NCI-H1105 treated with DMSO at 0.1 percent for 48 hours (cell line): ENCODE results near the gene RANBP10.
"Not testable (repeated sequence)": the region's sequence is repeated elsewhere in the genome, so short reads cannot be mapped to it uniquely, and the experiment has no call there.

Source experiments
- DNase-seq: peaks from one replicate; lab custom pipeline; 2025; lab: John Stamatoyannopoulos, UW

RANBP10 gene

GRCh38 chr16:67779256-67780014 lies 26.9 kb downstream of the RANBP10 start:
- no peak for DNase-seq

DNA sequence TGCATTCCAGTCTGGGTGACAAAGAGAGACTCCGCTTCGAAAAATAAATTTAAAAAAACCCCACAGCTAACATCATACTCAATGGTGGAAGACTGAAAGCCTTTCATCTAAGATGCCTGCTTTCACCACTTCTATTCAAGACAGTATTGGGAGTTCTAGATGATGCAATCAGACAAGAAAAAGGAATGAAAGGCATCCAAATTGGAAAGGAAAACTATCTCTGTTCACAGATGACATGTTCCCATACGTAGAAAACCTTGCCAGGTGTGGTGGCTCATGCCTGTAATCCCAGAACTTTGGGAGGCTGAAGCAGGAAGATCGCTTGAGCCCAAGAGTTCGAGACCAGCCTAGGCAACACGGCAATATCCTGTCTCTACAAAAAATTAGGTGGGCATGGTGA lies 31.1 kb downstream of the RANBP10 start:
- no peak for DNase-seq

DNA sequence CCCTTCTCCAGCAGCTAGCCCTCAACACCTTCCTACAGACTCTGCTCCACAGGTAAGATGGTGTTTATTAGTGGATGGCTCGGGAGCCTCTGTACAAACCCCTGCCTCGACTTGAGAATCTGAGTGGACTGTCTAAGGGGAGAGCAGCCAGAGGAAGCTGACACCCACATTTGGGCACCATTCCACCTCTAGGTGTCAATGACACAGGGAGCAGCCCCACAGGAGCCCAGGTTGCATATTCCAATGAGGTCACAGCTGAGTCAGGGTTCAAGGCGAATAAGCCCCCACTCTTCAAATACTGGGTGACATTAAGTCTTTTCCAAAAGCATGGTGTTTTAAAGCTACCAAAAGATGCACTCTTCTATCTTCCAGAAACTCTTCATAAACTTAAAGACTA lies 31.9 kb downstream of the RANBP10 start:
- DNase-seq: no peak

DNA sequence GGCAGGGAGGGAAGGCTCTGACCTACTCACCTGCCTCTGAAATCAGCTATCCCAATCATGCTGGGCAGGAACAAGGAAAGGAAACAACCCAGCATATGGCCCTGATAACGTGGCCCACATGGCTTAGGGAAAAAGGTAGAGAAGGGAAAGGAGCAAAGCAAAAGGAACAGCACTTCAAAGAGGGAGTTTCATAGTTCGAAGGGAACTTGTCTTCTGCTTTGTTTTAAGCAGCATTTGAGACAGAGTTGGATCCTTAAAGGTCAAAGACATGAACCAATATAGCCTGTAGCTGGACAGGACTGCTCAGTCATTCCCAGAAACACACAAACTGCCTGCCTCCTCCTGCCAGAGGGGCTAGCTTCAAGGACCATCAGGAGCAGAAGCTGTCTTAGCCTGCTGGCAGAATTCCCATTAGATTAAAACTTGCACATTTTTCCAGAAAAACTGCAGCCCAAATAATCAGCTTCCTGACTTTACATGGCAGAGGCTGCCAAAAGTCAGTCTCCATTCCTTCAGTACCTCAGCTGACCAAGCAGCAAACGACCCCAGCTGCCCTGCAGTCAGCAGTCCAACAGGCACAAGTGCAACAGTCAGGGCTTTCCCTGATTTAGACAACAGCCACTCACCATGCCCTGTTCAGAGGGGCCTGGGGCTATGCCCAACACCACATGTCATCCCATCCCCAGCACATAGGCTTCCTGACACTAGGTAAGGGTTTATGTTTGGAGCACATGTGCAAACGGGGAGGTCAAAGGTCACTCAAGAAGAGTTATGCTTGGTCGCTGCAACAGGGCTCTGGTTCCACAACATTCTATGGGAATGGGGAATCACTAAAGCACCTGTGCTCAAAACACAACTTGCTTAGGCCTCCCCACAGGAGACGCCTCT lies 32.5 kb downstream of the RANBP10 start:
- DNase-seq: no peak

GRCh38 chr16:67773099-67773498 lies 33.3 kb downstream of the RANBP10 start:
- DNase-seq: no peak

GRCh38 chr16:67770346-67770991 lies 35.9 kb downstream of the RANBP10 start:
- DNase-seq: no peak

DNA sequence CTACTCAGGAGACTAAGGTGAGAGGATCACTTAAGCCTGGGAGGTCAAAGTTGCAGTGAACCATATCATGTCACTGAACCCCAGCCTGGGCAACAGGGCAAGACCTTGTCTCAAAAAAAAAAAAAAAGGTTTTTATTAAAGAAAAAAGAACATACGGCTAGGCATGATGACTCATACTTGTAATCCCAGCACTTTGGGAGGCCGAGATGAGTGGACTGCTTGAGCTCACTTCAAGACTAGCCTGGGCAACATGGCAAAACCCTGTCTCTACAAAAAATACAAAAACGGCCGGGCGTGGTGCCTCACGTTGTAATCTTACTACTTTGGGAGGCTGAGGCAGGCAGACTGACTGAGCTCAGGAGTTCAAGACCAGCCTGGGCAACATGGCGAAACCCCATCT lies 38.4 kb downstream of the RANBP10 start:
- DNase-seq: no peak

- DNase-seq: no peak
Measured at GRCh38 chr16:67766291-67766690, 40.1 kb downstream of the RANBP10 start.

GRCh38 chr16:67764158-67764667 lies 42.1 kb downstream of the RANBP10 start:
- DNase-seq: no peak

DNA sequence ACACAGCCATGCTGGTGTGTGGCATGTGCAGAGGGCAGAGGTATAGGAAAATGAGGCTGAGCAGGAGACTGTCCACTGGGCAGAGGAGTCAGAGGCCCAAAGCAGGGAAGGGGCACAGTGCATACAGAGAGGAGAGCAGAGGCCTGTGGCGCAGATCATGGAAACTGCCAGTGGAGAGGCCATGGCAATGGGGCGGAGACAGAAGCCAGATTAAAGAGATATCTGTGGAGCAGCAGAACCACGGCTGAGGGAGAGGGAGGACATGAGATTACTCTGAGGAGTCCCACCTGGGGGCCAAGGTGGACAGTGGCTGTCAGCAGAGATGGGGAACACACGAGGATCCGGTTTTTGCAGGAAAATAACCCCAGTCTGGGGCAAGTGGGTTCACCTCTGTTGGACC lies 43.3 kb downstream of the RANBP10 start:
- no peak for DNase-seq

- no peak for DNase-seq
Measured at GRCh38 chr16:67762385-67762784, 44.0 kb downstream of the RANBP10 start.

DNA sequence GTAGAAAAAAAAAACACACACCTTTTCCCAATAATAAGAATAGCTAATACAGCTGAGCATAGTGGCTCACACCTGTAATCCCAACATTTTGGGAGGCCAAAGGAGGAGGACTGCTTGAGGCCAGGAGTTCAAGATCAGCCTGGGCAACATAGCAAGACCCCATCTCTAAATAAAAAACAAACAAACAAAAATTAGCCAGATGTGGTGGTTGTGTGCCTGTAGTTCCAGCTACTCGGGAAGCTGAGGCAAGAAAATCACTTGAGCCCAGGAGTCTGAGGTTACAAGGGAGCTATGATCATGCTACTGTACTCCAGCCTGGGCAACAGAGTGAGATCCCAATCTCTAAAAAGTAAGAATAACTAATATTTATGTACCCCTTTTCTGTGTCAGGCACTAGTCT lies 44.4 kb downstream of the RANBP10 start:
- DNase-seq: no peak

DNA sequence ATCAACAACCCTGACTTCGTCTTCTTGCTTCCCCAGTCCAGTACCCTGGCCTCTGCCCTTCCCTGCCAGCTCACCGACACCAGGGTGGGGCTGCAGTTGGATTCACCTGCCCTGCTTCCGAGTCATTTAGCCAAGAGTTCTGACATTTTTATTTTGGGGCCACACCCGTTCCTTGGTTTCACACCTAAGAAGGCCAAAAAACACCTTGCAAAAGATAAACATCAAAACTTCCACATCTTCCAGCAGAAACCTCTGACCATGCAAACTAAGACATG lies 45.5 kb downstream of the RANBP10 start:
- no peak for DNase-seq

GRCh38 chr16:67760206-67760955 lies 46.0 kb downstream of the RANBP10 start:
- no peak for DNase-seq

- no peak for DNase-seq
Measured at GRCh38 chr16:67758966-67759365, 47.4 kb downstream of the RANBP10 start.

GRCh38 chr16:67758006-67758405 lies 48.4 kb downstream of the RANBP10 start:
- DNase-seq: no peak

- DNase-seq: no peak
Measured at GRCh38 chr16:67752641-67753040, 53.7 kb downstream of the RANBP10 start.

DNA sequence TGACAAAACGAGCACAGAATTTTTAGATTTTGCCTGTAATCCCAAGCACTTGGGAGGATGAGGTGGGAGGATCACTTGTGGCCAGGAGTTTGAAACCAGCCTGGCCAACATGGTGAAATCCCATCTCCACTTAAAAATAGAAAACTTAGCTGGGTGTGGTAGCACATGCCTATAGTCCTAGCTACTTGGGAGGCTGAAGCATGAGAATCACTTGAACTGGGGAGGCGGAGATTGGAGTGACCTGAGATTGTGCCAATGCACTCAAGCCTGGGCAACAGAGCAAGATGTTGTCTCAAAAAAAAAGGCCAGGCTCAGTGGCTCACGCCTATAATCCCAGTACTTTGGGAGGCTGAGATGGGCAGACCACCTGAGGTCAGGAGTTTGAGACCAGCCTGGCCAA lies 55.0 kb downstream of the RANBP10 start:
- DNase-seq: not testable (repeated sequence)

GRCh38 chr16:67750466-67750865 lies 55.9 kb downstream of the RANBP10 start:
- no peak for DNase-seq

DNA sequence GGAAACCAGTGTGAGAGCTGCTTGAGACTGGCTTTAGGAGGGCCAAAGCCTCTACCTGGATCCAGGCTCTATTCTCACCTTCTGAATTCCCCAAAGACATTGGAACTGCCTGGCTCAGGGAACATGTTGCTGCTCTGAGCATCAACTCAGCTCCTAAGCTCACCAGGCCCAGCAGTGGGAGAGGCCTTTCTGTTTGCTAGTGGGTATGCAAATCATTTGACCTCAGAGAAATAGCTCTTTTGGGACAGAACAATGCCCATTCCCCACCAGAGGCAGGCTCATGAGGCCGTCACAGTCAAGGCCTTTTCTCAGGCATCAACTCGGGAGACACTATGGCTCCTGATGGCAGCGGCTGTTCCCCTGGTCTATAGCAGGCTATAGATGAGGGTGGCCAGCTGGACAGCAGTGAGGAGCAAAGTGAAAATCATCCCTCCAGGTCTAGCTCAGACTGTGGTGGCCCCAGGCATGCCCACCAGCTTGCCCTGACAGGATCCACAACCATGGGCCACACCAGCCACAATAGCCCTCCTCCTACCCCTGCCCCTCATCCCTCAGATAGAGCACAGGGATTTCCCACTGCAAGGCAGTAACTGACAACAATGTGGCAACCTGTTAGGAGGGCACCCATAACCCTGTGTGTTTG lies 56.8 kb downstream of the RANBP10 start:
- no peak for DNase-seq

DNA sequence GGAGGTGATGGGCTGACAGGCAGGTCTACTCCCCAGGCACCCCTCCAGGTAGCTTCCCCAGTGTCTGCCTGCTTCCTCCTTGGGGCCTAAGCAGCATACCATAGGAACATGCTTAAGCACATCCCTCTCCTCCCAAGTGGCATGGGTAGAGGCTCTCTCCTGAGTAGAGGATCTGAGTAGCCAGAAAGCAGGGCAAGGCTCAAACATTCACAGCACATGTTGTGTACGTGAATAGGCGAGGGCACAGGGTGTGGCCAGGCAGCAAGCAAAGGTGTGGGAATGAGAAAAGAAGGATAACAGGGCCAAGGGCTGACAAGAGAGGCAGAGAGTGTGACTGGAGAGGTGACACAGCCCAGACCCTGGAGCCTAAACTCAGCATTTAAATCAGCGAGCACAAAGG lies 57.5 kb downstream of the RANBP10 start:
- no peak for DNase-seq

- no peak for DNase-seq
Measured at GRCh38 chr16:67746846-67747245, 59.5 kb downstream of the RANBP10 start.
